IPS-15b (cell line): ENCODE measurements around the gene DPP10.

Source experiments
- H3K27me3 ChIP-seq: one replicate; pipeline ENCODE4 v1.6.1; 2013; ENCODE audit warnings: low read length; ENCODE audit not compliant: control insufficient read depth, insufficient read depth
- H3K36me3 ChIP-seq: one replicate; pipeline ENCODE4 v1.6.1; 2013; ENCODE audit warnings: low read length; ENCODE audit not compliant: control insufficient read depth, insufficient read depth
- H3K4me1 ChIP-seq: one replicate; pipeline ENCODE4 v1.6.1; 2013; ENCODE audit warnings: mild to moderate bottlenecking, low read length; ENCODE audit not compliant: control insufficient read depth, insufficient read depth
- H3K4me3 ChIP-seq: one replicate; pipeline ENCODE4 v1.5.1; 2013; ENCODE audit warnings: low read depth, low read length
- H3K9ac ChIP-seq: one replicate; pipeline ENCODE4 v1.6.1; 2013; ENCODE audit warnings: low read depth, mild to moderate bottlenecking, low read length
- H3K9me3 ChIP-seq: one replicate; pipeline ENCODE4 v1.6.1; 2013; ENCODE audit warnings: mild to moderate bottlenecking, low read length; ENCODE audit not compliant: control insufficient read depth, insufficient read depth

The DPP10 gene

DNA sequence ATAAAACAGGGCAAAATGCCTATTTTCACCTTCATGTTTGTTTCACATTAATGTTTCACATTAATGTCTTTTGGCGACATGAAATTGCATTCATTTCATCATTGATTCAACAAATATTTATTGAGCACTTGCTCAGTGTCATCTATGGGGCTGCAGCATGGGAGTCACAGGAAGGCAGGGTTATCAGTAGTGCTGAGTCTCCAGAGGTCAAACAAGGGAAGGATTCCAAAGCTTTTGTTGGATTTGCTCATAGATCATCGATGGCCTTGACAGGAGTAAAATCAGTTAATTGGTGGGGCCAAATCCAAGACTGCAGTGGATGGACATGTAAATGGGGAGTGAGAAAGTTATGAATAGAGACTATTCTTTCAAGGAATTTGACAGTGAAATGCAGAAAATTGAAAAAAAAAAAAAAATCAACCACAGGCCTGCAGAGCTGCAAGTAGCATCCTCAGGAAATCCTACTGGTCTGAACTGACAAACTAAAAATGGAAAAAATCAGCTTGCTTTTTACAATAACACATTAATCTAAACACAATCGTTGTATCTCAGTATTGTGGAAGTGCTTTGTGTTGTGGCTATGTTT is 1290.8 kb downstream of the DPP10 start:
- no peak overlapping the region for H3K4me3 ChIP-seq
- no peaks in the 10 kb centered on the region for H3K36me3 ChIP-seq
- no peak overlapping the region for H3K9ac ChIP-seq
- H3K4me1 ChIP-seq, result no peaks in the 10 kb centered on the region
- no peaks in the 10 kb centered on the region for H3K9me3 ChIP-seq
- no peaks in the 10 kb centered on the region for H3K27me3 ChIP-seq

DNA sequence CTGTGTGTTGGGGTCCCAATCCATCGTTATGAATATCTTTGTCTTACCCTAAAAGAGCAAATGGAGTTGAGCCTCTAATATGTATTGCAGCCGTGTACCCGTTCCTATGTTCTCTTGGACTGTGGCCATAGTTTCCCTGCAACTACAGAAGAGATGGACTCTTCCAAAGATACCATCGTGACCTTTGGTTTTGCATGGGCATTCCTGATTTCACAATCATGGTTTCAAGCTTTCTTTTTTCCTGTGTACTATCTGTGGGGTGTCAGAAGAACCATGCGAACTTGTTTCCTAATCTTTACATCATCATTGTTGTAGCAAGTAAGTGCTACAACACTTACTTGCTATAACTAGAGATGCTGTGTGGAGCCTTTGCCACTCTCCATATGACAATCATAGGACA is 1295.7 kb downstream of the DPP10 start:
- H3K9me3 ChIP-seq, result no peaks in the 10 kb centered on the region
- no peaks in the 10 kb centered on the region for H3K4me1 ChIP-seq
- no peaks in the 10 kb centered on the region for H3K27me3 ChIP-seq
- H3K9ac ChIP-seq, result no peak overlapping the region
- H3K4me3 ChIP-seq, result no peak overlapping the region
- no peaks in the 10 kb centered on the region for H3K36me3 ChIP-seq

DNA sequence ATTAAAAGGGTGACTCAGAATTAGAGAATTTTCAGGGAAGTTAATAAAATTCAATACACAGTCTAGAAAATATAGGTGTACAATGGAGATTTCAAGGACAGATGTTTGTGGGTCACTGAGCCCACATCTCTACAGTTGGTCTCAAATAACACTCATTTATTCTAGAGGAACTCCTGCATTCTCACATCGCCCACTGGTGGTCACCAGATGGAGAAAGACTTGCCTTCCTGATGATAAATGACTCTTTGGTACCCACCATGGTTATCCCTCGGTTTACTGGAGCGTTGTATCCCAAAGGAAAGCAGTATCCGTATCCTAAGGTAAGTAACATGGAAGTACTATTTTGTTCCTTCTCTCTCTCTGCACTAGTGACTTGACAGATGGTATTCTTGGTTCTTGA is 1297.1 kb downstream of the DPP10 start:
- H3K9me3 ChIP-seq, result no peaks in the 10 kb centered on the region
- H3K9ac ChIP-seq, result no peak overlapping the region
- no peaks in the 10 kb centered on the region for H3K36me3 ChIP-seq
- H3K4me3 ChIP-seq, result no peak overlapping the region
- no peaks in the 10 kb centered on the region for H3K4me1 ChIP-seq
- no peaks in the 10 kb centered on the region for H3K27me3 ChIP-seq

DNA sequence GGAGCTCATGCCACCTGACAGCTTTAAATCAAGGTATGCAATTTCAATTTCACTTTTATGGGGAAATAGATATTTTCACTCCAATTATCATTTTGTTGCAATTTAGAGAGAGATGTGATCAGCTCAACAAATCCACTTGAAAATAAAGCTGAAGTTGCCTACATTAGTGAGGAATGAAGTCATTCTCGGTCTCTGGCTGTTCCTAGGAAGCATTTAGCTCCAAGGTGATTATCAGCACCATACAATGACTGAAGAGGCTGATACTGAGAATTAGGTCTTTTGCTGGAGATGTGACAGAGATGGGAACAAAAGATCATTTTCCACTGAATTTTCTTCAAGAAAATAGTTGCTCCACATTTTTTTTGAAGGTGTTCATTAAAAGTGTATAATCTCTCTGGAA is 1303.7 kb downstream of the DPP10 start:
- no peaks in the 10 kb centered on the region for H3K36me3 ChIP-seq
- H3K9ac ChIP-seq, result no peak overlapping the region
- H3K4me3 ChIP-seq, result no peak overlapping the region
- no peaks in the 10 kb centered on the region for H3K27me3 ChIP-seq
- H3K9me3 ChIP-seq, result no peaks in the 10 kb centered on the region
- H3K4me1 ChIP-seq, result no peaks in the 10 kb centered on the region

DNA sequence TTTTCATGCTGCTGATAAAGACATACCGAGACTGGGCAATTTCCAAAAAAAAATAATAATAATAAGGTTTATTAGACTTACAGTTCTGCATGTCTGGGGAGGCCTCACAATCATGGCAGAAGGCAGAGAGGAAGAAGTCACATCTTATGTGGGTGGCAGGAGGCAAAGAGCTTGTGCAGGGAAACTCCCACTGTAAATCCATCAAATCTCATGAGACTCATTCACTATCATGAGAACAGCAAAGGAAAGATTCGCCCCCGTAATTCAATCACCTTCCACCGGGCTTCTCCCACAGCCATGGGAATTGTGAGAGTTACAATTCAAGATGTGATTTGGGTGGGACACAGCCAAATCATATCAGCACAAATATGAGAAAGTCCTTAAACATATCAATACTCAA is 1314.8 kb downstream of the DPP10 start:
- no peaks in the 10 kb centered on the region for H3K27me3 ChIP-seq
- H3K4me3 ChIP-seq, result no peak overlapping the region
- no peaks in the 10 kb centered on the region for H3K9me3 ChIP-seq
- H3K4me1 ChIP-seq, result no peaks in the 10 kb centered on the region
- no peaks in the 10 kb centered on the region for H3K36me3 ChIP-seq
- no peak overlapping the region for H3K9ac ChIP-seq

DNA sequence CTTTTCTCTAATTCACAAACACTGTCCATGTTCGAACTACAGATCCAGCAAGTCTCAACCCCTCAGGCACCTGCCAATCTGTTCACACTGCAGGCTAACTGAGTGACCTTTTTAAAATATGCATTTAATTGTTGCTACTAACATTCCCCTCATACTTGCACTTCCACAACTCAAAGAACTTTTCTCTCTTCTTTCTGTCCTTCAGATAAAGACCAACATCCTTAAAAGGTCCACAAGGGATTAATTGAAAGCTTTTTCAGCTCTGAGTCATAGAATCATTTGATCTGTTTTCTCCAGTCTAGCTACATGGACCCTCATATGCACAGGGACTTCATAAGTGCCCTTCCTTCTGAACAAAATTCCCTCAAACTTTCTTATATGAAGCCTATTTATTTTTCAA is 1321.2 kb downstream of the DPP10 start:
- H3K4me3 ChIP-seq, result no peak overlapping the region
- no peaks in the 10 kb centered on the region for H3K36me3 ChIP-seq
- H3K27me3 ChIP-seq, result no peaks in the 10 kb centered on the region
- no peak overlapping the region for H3K9ac ChIP-seq
- no peaks in the 10 kb centered on the region for H3K9me3 ChIP-seq
- no peaks in the 10 kb centered on the region for H3K4me1 ChIP-seq

DNA sequence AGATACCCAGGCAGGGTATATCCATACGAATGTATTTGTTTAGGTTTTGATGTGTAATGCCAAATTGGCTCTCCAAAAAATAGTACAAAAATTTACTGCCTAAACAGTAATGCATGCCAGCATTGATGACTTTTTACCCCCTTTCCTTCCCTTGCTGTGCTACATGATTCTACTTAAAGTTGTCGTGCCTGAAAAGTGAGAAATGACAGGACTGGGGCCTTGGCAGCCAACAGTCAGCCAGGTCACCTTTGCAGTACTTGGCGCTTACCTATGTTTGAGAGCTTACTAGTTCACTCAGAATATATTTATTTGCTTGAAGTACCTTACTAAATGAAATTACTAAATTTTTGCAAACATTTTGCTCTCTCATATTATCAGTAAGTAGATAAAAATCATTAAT is 1329.1 kb downstream of the DPP10 start:
- no peak overlapping the region for H3K9ac ChIP-seq
- no peaks in the 10 kb centered on the region for H3K9me3 ChIP-seq
- no peaks in the 10 kb centered on the region for H3K27me3 ChIP-seq
- H3K36me3 ChIP-seq, result no peaks in the 10 kb centered on the region
- no peaks in the 10 kb centered on the region for H3K4me1 ChIP-seq
- H3K4me3 ChIP-seq, result no peak overlapping the region

DNA sequence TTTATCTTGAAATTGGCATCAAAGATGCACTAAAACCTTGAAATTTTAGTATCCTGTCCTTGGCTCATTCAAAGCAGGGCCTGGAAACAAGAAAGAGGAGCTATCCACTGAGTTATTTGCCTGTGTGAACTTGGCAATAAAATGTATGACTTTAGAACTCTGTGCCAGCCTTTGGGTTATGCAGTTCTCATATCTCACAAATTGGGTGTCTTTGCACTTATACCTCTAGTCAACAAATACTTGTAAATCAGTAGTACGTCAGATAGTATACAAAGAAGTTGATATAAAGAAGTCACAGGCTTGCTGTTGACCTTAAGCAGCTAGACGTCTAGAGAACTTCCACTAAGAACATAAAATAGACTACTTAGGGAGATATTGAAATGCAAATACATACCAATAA is 1331.9 kb downstream of the DPP10 start:
- Histone ChIP-seq H3K9ac (no peak overlapping the region), H3K9me3 (no peaks in the 10 kb centered on the region), H3K27me3 (no peaks in the 10 kb centered on the region), H3K4me3 (no peak overlapping the region), H3K4me1 (no peaks in the 10 kb centered on the region), H3K36me3 (no peaks in the 10 kb centered on the region)

DNA sequence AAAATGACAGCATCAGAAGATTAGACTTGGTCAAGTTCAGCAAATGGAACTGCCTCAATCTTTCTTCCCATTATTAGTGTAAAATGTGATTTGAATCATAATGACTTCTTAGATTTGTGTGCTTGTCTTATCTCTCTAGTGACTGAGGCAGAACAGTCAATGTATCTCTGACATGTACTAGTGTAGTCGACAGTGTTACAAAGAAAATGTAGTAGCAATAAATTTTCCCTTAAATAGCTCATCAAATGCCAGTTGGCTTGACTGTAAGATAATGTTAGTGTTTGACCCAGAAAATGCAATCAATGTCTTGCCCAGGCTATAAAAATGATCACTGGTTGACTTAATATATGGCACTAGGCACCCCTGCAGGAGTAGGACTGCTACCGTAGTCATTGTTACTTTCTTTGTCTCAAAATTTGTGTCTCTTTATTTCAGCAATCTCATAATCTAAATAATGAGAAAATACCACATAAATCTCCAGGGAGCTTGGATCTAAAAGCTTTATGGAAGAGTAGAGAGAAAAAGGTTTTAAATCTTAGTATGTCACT is 1336.7 kb downstream of the DPP10 start:
- Histone ChIP-seq H3K9me3 (no peaks in the 10 kb centered on the region), H3K4me1 (no peaks in the 10 kb centered on the region), H3K27me3 (no peaks in the 10 kb centered on the region), H3K9ac (no peak overlapping the region), H3K4me3 (no peak overlapping the region), H3K36me3 (no peaks in the 10 kb centered on the region)

DNA sequence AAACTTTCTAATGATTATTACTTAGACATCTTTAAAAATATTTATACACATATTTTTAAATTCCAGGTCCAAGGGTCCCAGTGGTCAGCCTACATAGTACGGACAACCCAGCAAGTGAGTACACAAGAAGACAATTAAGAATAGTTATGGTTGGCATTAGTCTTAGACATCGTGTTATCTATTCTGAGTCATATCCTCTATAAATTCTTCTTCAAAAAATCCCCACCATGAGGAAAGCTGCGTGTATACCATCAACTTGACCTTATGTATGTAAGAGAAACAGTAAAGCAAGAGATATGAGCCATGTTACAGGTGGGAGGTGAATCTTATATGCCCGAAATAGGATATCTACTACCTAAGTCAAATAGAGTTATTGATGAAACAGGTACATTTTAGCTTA is 1339.8 kb downstream of the DPP10 start:
- no peak overlapping the region for H3K9ac ChIP-seq

DNA sequence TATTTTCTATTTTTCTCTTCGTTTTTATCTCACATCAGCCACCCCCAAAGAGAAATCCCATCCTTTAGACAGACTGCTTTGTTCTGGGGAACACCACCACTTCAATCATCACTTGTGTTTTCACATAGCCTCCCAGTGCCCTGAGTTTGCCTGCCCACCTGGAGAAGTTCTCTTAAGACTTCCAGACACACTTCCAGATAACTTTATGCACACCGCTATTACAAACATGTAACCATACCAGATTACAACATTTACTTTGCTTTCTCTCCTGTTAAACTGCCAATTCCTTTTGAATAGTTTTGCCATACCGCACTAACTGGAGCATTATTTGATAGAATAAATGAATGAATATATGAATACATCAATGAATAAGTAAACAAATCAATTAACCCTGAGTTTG is 1353.6 kb downstream of the DPP10 start:
- Histone ChIP-seq H3K4me3 (no peak overlapping the region), H3K36me3 (no peaks in the 10 kb centered on the region), H3K9ac (no peak overlapping the region), H3K9me3 (no peaks in the 10 kb centered on the region), H3K4me1 (no peaks in the 10 kb centered on the region), H3K27me3 (no peaks in the 10 kb centered on the region)

More for the DNA sequence above, 1339.8 kb downstream of the DPP10 start:
- no peaks in the 10 kb centered on the region for H3K36me3 ChIP-seq
- no peaks in the 10 kb centered on the region for H3K4me1 ChIP-seq
- H3K27me3 ChIP-seq, result no peaks in the 10 kb centered on the region
- no peak overlapping the region for H3K4me3 ChIP-seq
- H3K9me3 ChIP-seq, result no peaks in the 10 kb centered on the region

DNA sequence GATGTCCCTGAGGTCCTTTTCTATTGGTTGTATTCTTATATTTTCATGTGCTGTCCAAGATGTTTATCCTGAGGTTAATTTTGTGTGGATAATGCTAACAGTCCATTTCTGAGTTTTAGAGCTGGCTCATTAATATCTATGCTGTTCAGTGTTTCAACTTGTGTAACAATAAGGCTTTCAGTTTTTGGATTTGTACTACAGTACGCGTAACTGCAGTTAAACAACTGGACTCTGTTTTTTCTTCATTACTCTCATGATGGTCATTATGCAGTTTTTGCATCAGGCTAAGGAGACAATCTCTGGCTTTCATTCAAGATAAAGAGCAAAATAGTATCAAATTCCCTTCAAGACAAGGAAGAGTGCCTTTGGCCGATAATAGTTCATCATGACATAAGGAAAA is 1364.8 kb downstream of the DPP10 start:
- no peaks in the 10 kb centered on the region for H3K4me1 ChIP-seq
- no peaks in the 10 kb centered on the region for H3K36me3 ChIP-seq
- H3K4me3 ChIP-seq, result no peak overlapping the region
- no peaks in the 10 kb centered on the region for H3K27me3 ChIP-seq
- H3K9me3 ChIP-seq, result no peaks in the 10 kb centered on the region
- no peak overlapping the region for H3K9ac ChIP-seq
